MM.1S (cell line): ENCODE results near the gene ANKRD24.

Source experiments
- DNase-seq: peaks from one replicate; pipeline ENCODE4 v3.0.0-alpha.2; 2015
- H2AFZ ChIP-seq: fragments of 300-600 bp; sonication (generic); 2 replicates; pipeline ENCODE4 v1.6.0; 2016; ENCODE audit warnings: antibody characterized with exemption, low read length
- H3F3A ChIP-seq: fragments of 300-600 bp; sonication (generic); 2 replicates; pipeline ENCODE4 v1.6.1; 2016; ENCODE audit warnings: mild to moderate bottlenecking, antibody characterized with exemption, low read length, moderate library complexity, mixed read lengths; ENCODE audit not compliant: insufficient read depth
- H3K27ac ChIP-seq: fragments of 300-600 bp; sonication (generic); 2 replicates; pipeline ENCODE4 v1.5.1; 2016; ENCODE audit warnings: mild to moderate bottlenecking, low read length
- H3K27me3 ChIP-seq: fragments of 300-600 bp; sonication (generic); replicated peaks from 2 replicates; pipeline ENCODE4 v1.6.0; 2016; ENCODE audit warnings: low read length; ENCODE audit not compliant: insufficient read depth
- H3K36me3 ChIP-seq: fragments of 300-600 bp; sonication (generic); replicated peaks from 2 replicates; pipeline ENCODE4 v1.6.1; 2016; ENCODE audit warnings: mild to moderate bottlenecking, low read length, mixed read lengths; ENCODE audit not compliant: insufficient read depth
- H3K4me1 ChIP-seq: fragments of 300-600 bp; sonication (generic); 2 replicates; pipeline ENCODE4 v1.6.1; 2016; ENCODE audit warnings: low read length, mixed read lengths
- H3K4me2 ChIP-seq: fragments of 300-600 bp; sonication (generic); 2 replicates; pipeline ENCODE4 v1.6.0; 2016; ENCODE audit warnings: low read depth, low read length
- H3K4me3 ChIP-seq: fragments of 300-600 bp; sonication (generic); 2 replicates; pipeline ENCODE4 v1.5.1; 2016; ENCODE audit warnings: low read length, mixed read lengths
- H3K79me2 ChIP-seq: fragments of 300-600 bp; sonication (generic); 2 replicates; pipeline ENCODE4 v1.6.1; 2016; ENCODE audit warnings: mixed run types, low read length, mixed read lengths
- H3K9ac ChIP-seq: fragments of 300-600 bp; sonication (generic); 2 replicates; pipeline ENCODE4 v1.6.1; 2016; ENCODE audit warnings: low read length, mixed read lengths
- H3K9me2 ChIP-seq: fragments of 300-600 bp; sonication (generic); replicated peaks from 2 replicates; pipeline ENCODE4 v1.6.1; 2016; ENCODE audit warnings: mild to moderate bottlenecking, low read length, mixed read lengths; ENCODE audit not compliant: insufficient read depth
- H3K9me3 ChIP-seq: fragments of 300-600 bp; sonication (generic); replicated peaks from 2 replicates; pipeline ENCODE4 v1.6.1; 2016; ENCODE audit warnings: mild to moderate bottlenecking, low read length, mixed read lengths; ENCODE audit not compliant: insufficient read depth
- H4K20me1 ChIP-seq: fragments of 300-600 bp; sonication (generic); 2 replicates; pipeline ENCODE4 v1.6.1; 2016; ENCODE audit warnings: mild to moderate bottlenecking, low read length, moderate library complexity, mixed read lengths; ENCODE audit not compliant: insufficient read depth
- EZH2 ChIP-seq: fragments of 300-600 bp; sonication (generic); optimal IDR thresholded peaks from 2 replicates; pipeline ENCODE3; 2017; ENCODE audit warnings: low read depth, mild to moderate bottlenecking, antibody characterized with exemption, low read length, mixed read lengths
- EZH2phosphoT487 ChIP-seq: fragments of 300-600 bp; sonication (generic); IDR thresholded peaks from 2 replicates; pipeline ENCODE4 v1.6.1; 2018; ENCODE audit warnings: antibody characterized with exemption, low read length
- TF ChIP-seq, protein P1 (sequence below): fragments of 300-600 bp; sonication (generic); IDR thresholded peaks from 2 replicates; pipeline ENCODE4 v1.5.1; 2016; ENCODE audit warnings: antibody characterized with exemption, low read length, mixed read lengths

ANKRD24 gene

DNA sequence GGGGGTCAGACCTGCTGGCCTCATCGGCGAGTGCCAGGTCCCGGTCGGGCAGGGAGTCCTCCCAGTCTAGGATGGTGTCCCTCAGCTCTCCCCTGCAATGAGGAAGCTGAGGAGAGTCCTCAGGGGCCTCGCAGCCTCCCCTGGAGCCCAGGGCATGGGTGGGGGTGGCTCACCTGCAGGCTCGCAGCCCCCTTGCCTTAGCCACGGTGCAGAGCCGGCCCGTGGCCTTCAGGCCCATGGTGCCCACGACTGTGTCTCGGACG lies 6.9 kb upstream of the ANKRD24 start:
- Histone ChIP-seq H3K4me2 (no peak overlapping the region), H3K9me3 (no peaks in the 10 kb centered on the region), H3K4me1 (peaks cover 3% of the 10 kb centered on the region), H3F3A (no peaks in the 10 kb centered on the region), H3K27me3 (peaks cover 26% of the 10 kb centered on the region), H3K36me3 (no peaks in the 10 kb centered on the region), H2AFZ (no peak overlapping the region), H3K4me3 (no peak overlapping the region), H3K79me2 (peaks cover 2% of the 10 kb centered on the region; the same call in 1 of the 2 replicates), H3K27ac (no peak overlapping the region), H4K20me1 (peaks cover 7% of the 10 kb centered on the region; the same call in 1 of the 2 replicates), H3K9ac (no peak overlapping the region), H3K9me2 (no peaks in the 10 kb centered on the region)
- DNase-seq = no peak
- TF ChIP-seq EZH2 = no peak
- TF ChIP-seq EZH2phosphoT487 = no peak
- TF ChIP-seq, protein P1, sequence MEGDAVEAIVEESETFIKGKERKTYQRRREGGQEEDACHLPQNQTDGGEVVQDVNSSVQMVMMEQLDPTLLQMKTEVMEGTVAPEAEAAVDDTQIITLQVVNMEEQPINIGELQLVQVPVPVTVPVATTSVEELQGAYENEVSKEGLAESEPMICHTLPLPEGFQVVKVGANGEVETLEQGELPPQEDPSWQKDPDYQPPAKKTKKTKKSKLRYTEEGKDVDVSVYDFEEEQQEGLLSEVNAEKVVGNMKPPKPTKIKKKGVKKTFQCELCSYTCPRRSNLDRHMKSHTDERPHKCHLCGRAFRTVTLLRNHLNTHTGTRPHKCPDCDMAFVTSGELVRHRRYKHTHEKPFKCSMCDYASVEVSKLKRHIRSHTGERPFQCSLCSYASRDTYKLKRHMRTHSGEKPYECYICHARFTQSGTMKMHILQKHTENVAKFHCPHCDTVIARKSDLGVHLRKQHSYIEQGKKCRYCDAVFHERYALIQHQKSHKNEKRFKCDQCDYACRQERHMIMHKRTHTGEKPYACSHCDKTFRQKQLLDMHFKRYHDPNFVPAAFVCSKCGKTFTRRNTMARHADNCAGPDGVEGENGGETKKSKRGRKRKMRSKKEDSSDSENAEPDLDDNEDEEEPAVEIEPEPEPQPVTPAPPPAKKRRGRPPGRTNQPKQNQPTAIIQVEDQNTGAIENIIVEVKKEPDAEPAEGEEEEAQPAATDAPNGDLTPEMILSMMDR = no peak

- Histone ChIP-seq H3K4me3 (no peak overlapping the region), H3K36me3 (no peaks in the 10 kb centered on the region), H3K27me3 (peaks cover 13% of the 10 kb centered on the region), H3K4me2 (no peak overlapping the region), H3K9me3 (no peaks in the 10 kb centered on the region), H3K9ac (no peak overlapping the region), H3K4me1 (peaks cover 11% of the 10 kb centered on the region), H4K20me1 (peaks cover 7% of the 10 kb centered on the region; the same call in 1 of the 2 replicates), H3K27ac (no peak overlapping the region), H3F3A (no peaks in the 10 kb centered on the region), H3K9me2 (no peaks in the 10 kb centered on the region), H2AFZ (no peak overlapping the region), H3K79me2 (peaks cover 18% of the 10 kb centered on the region)
- no peak for TF ChIP-seq EZH2phosphoT487
- TF ChIP-seq, protein P1 = no peak
- no peak for TF ChIP-seq EZH2
- DNase-seq = no peak
Observed at GRCh38 chr19:4177146-4177545, 5.3 kb upstream of the ANKRD24 start.

- Histone ChIP-seq H3K4me2 (no peak overlapping the region), H4K20me1 (no peaks in the 10 kb centered on the region)
Observed at GRCh38 chr19:4178990-4179389, 3.5 kb upstream of the ANKRD24 start.

More at GRCh38 chr19:4178990-4179389, 3.5 kb upstream of the ANKRD24 start:
- Histone ChIP-seq H3K4me1 (peaks cover 14% of the 10 kb centered on the region), H3K9me3 (no peaks in the 10 kb centered on the region), H3K36me3 (no peaks in the 10 kb centered on the region), H3K9me2 (no peaks in the 10 kb centered on the region), H3K27me3 (no peaks in the 10 kb centered on the region), H3K27ac (no peak overlapping the region), H3K79me2 (peaks cover 20% of the 10 kb centered on the region), H3K9ac (no peak overlapping the region), H3K4me3 (no peak overlapping the region), H2AFZ (no peak overlapping the region), H3F3A (no peaks in the 10 kb centered on the region)
- DNase-seq = no peak
- TF ChIP-seq, protein P1 = no peak
- no peak for TF ChIP-seq EZH2phosphoT487
